Measurements from ENCODE around the gene TNK1. TPM values are rescaled to one million over a fixed set of nuclear protein-coding genes. Genes with fewer than 3 reads are reported as not detected.

Gene TNK1
- total RNA-seq, 6 donors from 2014 or later: 5.8 to 16.8 (median 8.2) TPM

DNA sequence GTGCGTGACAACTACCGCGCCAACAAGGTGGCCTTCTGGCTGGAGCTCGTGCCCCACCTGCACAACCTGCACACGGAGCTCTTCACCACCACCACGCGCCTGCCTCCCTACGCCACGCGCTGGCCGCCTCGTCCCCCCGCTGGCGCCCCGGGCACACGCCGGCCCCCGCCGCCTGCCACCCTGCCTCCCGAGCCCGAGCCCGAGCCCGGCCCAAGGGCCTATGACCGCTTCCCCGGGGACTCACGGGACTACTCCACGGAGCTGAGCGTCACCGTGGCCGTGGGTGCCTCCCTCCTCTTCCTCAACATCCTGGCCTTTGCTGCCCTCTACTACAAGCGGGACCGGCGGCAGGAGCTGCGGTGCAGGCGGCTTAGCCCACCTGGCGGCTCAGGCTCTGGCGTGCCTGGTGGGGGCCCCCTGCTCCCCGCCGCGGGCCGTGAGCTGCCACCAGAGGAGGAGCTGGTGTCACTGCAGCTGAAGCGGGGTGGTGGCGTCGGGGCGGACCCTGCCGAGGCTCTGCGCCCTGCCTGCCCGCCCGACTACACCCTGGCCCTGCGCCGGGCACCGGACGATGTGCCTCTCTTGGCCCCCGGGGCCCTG lies 36.3 kb downstream of the TNK1 start:
- H3K4me1 ChIP-seq: no peaks in the 10 kb centered on the region
- TF ChIP-seq EP300 (IDR thresholded peaks at IDR 0.05) (no peak), POLR2AphosphoS5 (IDR thresholded peaks at IDR 0.05) (no peak)
- no peak overlapping the region for H3K4me3 ChIP-seq
- peak in 1 of 2 donors; percentile 83 for DNase-seq
- 94 to 95% methylated on average over 32 to 51 of the region's 54 CpGs for WGBS, 2 donors
- H3K27me3 ChIP-seq: no peaks in the 10 kb centered on the region
- no peak overlapping the region for H3K27ac ChIP-seq
- peaks cover 0 to 11% (median 3%) of the 10 kb centered on the region in 4 donors for H3K36me3 ChIP-seq
- no peak for ATAC-seq (ENCODE audit: low FRiP score in 2 of 2)
- no peaks in the 10 kb centered on the region for H3K9me3 ChIP-seq

DNA sequence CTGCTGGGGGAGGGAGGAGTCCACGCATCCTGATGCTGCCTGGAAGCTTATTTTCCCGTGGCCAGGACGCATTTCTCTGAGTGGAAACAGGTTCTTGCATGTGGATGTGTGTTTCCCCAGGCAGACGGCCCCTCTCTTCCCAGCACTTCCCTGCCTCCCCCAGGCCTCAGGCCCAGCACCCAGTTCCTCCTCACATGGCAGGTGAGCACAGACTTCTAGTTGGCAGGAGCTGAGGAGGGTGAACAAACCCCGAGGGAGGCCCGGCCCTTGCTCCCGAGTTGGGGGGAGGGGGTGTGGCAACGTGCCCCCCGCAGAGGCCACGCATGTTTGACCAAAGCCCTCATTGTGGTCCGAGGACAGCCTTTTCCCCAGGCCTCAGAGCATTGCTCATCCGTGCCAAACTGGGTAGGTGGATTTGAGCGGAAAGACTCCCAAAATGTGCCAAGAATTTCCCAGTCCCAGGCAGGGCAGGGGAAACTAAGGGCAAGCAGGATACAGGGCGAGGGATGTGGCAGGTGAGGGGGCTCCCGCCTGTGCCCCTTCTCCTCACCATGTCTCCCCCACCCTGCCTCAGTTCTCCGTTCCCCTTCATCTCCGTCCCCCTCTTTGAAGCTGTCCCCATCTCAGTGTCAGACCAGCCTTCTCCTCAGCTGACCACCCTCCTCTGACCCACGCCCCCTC lies 37.7 kb downstream of the TNK1 start:
- Histone ChIP-seq H3K4me1 (no peaks in the 10 kb centered on the region), H3K27ac (no peak overlapping the region), H3K36me3 (peaks cover 0 to 11% (median 3%) of the 10 kb centered on the region in 4 donors), H3K4me3 (no peak overlapping the region), H3K9me3 (no peaks in the 10 kb centered on the region), H3K27me3 (no peaks in the 10 kb centered on the region)
- TF ChIP-seq POLR2AphosphoS5 (IDR thresholded peaks at IDR 0.05): no peak
- TF ChIP-seq EP300 (IDR thresholded peaks at IDR 0.05): no peak
- TF ChIP-seq, protein P1, sequence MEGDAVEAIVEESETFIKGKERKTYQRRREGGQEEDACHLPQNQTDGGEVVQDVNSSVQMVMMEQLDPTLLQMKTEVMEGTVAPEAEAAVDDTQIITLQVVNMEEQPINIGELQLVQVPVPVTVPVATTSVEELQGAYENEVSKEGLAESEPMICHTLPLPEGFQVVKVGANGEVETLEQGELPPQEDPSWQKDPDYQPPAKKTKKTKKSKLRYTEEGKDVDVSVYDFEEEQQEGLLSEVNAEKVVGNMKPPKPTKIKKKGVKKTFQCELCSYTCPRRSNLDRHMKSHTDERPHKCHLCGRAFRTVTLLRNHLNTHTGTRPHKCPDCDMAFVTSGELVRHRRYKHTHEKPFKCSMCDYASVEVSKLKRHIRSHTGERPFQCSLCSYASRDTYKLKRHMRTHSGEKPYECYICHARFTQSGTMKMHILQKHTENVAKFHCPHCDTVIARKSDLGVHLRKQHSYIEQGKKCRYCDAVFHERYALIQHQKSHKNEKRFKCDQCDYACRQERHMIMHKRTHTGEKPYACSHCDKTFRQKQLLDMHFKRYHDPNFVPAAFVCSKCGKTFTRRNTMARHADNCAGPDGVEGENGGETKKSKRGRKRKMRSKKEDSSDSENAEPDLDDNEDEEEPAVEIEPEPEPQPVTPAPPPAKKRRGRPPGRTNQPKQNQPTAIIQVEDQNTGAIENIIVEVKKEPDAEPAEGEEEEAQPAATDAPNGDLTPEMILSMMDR (IDR thresholded peaks at IDR 0.05): no peak
- no peak for TF ChIP-seq POLR2A (IDR thresholded peaks at IDR 0.05)
- WGBS, 2 donors: 82 to 85% methylated on average over 9 to 15 of the region's 18 CpGs
- DNase-seq: peak in 1 of 2 donors; percentile 58
- no peak for ATAC-seq (ENCODE audit: low FRiP score in 2 of 2)

DNA sequence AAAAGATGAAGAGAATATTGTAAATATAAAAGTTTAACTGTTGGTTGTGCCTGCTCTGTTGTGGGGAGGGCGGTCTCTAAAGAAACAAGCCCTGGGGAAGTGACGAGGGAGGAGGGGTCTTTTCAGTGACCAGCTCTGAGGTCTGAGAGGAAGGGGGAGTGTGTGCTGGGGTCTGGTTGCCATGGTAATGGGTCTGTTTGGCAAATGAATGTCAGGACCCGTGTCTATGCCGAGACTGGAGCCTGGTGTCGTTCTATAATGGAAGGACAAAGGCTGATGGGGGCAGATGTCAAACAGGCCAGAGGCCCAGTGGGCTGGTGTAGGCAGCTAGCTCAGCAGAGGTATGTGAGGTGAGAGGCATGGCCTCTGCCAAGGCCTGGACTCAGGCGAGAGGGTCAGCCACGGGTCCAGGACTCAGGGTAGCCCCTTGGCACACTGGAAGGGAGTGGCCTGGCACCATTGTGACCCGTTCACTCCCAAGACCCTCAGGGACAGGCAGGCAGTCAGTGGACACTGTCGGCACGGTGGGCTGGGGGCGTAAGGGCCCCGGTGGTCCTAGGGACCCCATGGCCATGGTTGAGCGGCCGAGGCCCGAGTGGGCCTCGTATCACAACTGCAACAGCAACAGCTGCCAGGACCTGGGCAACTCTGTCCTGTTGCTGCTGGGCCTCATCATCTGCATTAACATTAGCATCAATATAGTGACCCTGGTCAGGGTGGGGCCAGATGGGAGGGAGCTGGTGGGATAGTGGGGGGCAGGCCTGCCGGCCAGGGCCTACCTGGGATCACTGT lies 39.1 kb downstream of the TNK1 start, which contains the start of gene SPEM1:
Gene SPEM1 (plus strand): TSS at position 506 of the 792 bp plus-strand sequence. CDS start 61 bp downstream, at position 567.
- H3K36me3 ChIP-seq: peaks cover 0 to 11% (median 3%) of the 10 kb centered on the region in 4 donors
- no peaks in the 10 kb centered on the region for H3K9me3 ChIP-seq
- H3K4me3 ChIP-seq: no peak within 1 kb of the TSS
- no peak within 1 kb of the TSS for H3K27ac ChIP-seq
- no peak for TF ChIP-seq POLR2A (IDR thresholded peaks at IDR 0.05)
- TF ChIP-seq POLR2AphosphoS5 (IDR thresholded peaks at IDR 0.05): no peak
- TF ChIP-seq EP300 (IDR thresholded peaks at IDR 0.05): no peak
- TF ChIP-seq, protein P1 (IDR thresholded peaks at IDR 0.05): no peak
- 65 to 87% methylated on average over 6 to 17 of the region's 17 CpGs for WGBS, 2 donors
- ATAC-seq (ENCODE audit: low FRiP score in 2 of 2) (peak in 1 of 2 donors; percentile 15), DNase-seq (peak in 1 of 2 donors; percentile 55)
- H3K27me3 ChIP-seq: no peaks in the 10 kb centered on the region
- H3K4me1 ChIP-seq: no peaks in the 10 kb centered on the region

DNA sequence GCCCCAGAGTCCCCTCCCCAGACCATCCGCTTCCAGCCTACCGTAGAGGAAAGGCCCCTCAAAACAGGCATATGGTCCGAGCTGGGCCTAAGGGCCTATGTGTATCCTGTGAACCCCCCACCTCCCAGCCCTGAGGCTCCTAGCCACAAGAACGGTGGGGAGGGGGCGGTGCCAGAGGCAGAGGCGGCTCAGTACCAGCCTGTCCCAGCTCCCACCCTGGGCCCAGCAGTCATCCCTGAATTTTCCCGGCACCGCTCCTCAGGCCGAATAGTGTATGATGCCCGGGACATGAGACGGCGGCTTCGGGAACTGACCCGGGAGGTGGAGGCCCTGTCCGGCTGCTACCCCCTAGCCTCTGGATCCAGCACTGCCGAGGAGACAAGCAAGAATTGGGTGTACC lies 40.3 kb downstream of the TNK1 start:
- WGBS, 2 donors: 98 to 99% methylated on average over 15 of the region's 16 CpGs
- no peaks in the 10 kb centered on the region for H3K27me3 ChIP-seq
- TF ChIP-seq POLR2AphosphoS5 (IDR thresholded peaks at IDR 0.05) (no peak), EP300 (IDR thresholded peaks at IDR 0.05) (no peak), POLR2A (IDR thresholded peaks at IDR 0.05) (no peak)
- TF ChIP-seq, protein P1 (IDR thresholded peaks at IDR 0.05): no peak
- H3K4me3 ChIP-seq: no peak overlapping the region
- H3K9me3 ChIP-seq: no peaks in the 10 kb centered on the region
- DNase-seq: peak in 1 of 2 donors; percentile 56
- no peak overlapping the region for H3K27ac ChIP-seq
- ATAC-seq (ENCODE audit: low FRiP score in 2 of 2): no peak
- peaks cover 0 to 6% (median 2%) of the 10 kb centered on the region in 4 donors for H3K36me3 ChIP-seq
- no peaks in the 10 kb centered on the region for H3K4me1 ChIP-seq

DNA sequence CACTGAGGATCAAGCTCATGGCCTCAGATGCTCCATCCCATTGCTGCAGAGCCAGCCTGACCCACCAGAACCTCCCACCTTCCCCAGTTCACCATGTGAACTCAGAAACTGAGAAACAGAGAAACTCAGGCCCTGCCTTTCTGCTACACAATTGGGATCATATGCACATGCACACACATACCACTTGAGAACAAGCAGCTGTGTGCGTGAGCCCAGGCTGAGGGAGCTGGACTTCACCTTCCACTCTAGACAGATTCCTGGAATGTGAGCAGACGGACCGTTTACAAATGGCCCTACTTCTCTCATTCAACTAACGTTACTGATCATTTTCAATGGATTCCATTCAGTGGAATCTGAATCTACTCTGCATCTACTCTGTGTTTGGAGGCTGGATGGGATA lies 42.8 kb downstream of the TNK1 start:
- Histone ChIP-seq H3K4me3 (no peak overlapping the region), H3K27me3 (no peaks in the 10 kb centered on the region), H3K36me3 (no peaks in the 10 kb centered on the region), H3K4me1 (no peaks in the 10 kb centered on the region), H3K9me3 (no peaks in the 10 kb centered on the region), H3K27ac (no peak overlapping the region)
- TF ChIP-seq POLR2A (IDR thresholded peaks at IDR 0.05) (no peak), EP300 (IDR thresholded peaks at IDR 0.05) (no peak), POLR2AphosphoS5 (IDR thresholded peaks at IDR 0.05) (no peak)
- TF ChIP-seq, protein P1 (IDR thresholded peaks at IDR 0.05): no peak
- 51 to 55% methylated on average over 4 of the region's 4 CpGs for WGBS, 2 donors
- no peak for ATAC-seq (ENCODE audit: low FRiP score in 2 of 2)
- no peak for DNase-seq

Measured in upper lobe of left lung (tissue), 6 donors.